ENCODE results near the gene OGT.
A peak's percentile ranks its signal among the peaks of the same experiment; 100 is the strongest.
"Not testable (repeated sequence)": the region's sequence is repeated elsewhere in the genome, so short reads cannot be mapped to it uniquely, and the experiment has no call there.

Gene OGT

GRCh38 chrX:71510161-71510560 is 22.7 kb upstream of the OGT start:
- TF ChIP-seq SPI1 (IDR thresholded peaks at IDR 0.05; ENCODE audit: low read depth, low read length) (0 out of 2 replicates have a peak, but pooled peaks have one; percentile 11), POU2F2 (IDR thresholded peaks at IDR 0.05; ENCODE audit: low read depth, low read length) (no peak), TAF1 (IDR thresholded peaks at IDR 0.05; ENCODE audit: low read depth, low read length) (no peak), POLR2AphosphoS5 (IDR thresholded peaks at IDR 0.05; ENCODE audit: low read depth, low read length) (no peak)
- FAIRE-seq (no peak), DNase-seq (ENCODE audit: insufficient read length, low spot score) (no peak)

GRCh38 chrX:71513731-71514130 is 19.2 kb upstream of the OGT start:
- DNase-seq (ENCODE audit: insufficient read length, low spot score): not testable (repeated sequence)
- peak; percentile 43 for FAIRE-seq

- FAIRE-seq (peak; percentile 86), DNase-seq (ENCODE audit: insufficient read length, low spot score) (no peak)
- TF ChIP-seq POU2F2 (IDR thresholded peaks at IDR 0.05; ENCODE audit: low read depth, low read length) (no peak), POLR2A (IDR thresholded peaks at IDR 0.05; ENCODE audit: low read depth, low read length) (no peak), SPI1 (IDR thresholded peaks at IDR 0.05; ENCODE audit: low read depth, low read length) (no peak), PAX5 (IDR thresholded peaks at IDR 0.05; ENCODE audit: insufficient read depth, low read length, severe bottlenecking) (no peak), TAF1 (IDR thresholded peaks at IDR 0.05; ENCODE audit: low read depth, low read length) (no peak), POLR2AphosphoS5 (IDR thresholded peaks at IDR 0.05; ENCODE audit: low read depth, low read length) (no peak)
These were observed 18.4 kb upstream of the OGT start for GRCh38 chrX:71514367-71515037.

GRCh38 chrX:71515038-71515396 is 17.9 kb upstream of the OGT start:
- TF ChIP-seq SPI1 (IDR thresholded peaks at IDR 0.05; ENCODE audit: low read depth, low read length): no peak
- FAIRE-seq: peak; percentile 63

GRCh38 chrX:71525316-71525715 is 7.6 kb upstream of the OGT start:
- TF ChIP-seq POU2F2 (IDR thresholded peaks at IDR 0.05; ENCODE audit: low read depth, low read length): no peak
- TF ChIP-seq POLR2AphosphoS5 (IDR thresholded peaks at IDR 0.05; ENCODE audit: low read depth, low read length): no peak
- TF ChIP-seq POLR2A (IDR thresholded peaks at IDR 0.05; ENCODE audit: low read depth, low read length): no peak
- TF ChIP-seq PAX5 (IDR thresholded peaks at IDR 0.05; ENCODE audit: insufficient read depth, low read length, severe bottlenecking): no peak
- TF ChIP-seq TAF1 (IDR thresholded peaks at IDR 0.05; ENCODE audit: low read depth, low read length): no peak
- no peak for TF ChIP-seq SPI1 (IDR thresholded peaks at IDR 0.05; ENCODE audit: low read depth, low read length)
- no peak for FAIRE-seq
- DNase-seq (ENCODE audit: insufficient read length, low spot score): no peak

More at GRCh38 chrX:71515038-71515396, 17.9 kb upstream of the OGT start:
- no peak for DNase-seq (ENCODE audit: insufficient read length, low spot score)

- FAIRE-seq (peak; percentile 95), DNase-seq (ENCODE audit: insufficient read length, low spot score) (no peak)
- no peak for TF ChIP-seq TAF1 (IDR thresholded peaks at IDR 0.05; ENCODE audit: low read depth, low read length)
- TF ChIP-seq POU2F2 (IDR thresholded peaks at IDR 0.05; ENCODE audit: low read depth, low read length): no peak
- TF ChIP-seq SPI1 (IDR thresholded peaks at IDR 0.05; ENCODE audit: low read depth, low read length): no peak
- TF ChIP-seq POLR2AphosphoS5 (IDR thresholded peaks at IDR 0.05; ENCODE audit: low read depth, low read length): no peak
- TF ChIP-seq PAX5 (IDR thresholded peaks at IDR 0.05; ENCODE audit: insufficient read depth, low read length, severe bottlenecking): no peak
- TF ChIP-seq POLR2A (IDR thresholded peaks at IDR 0.05; ENCODE audit: low read depth, low read length): no peak
These were observed 689 bp upstream of the OGT start for GRCh38 chrX:71532078-71532752.

- FAIRE-seq: no peak
- TF ChIP-seq SPI1 (IDR thresholded peaks at IDR 0.05; ENCODE audit: low read depth, low read length): no peak
- no peak for TF ChIP-seq TAF1 (IDR thresholded peaks at IDR 0.05; ENCODE audit: low read depth, low read length)
- no peak for TF ChIP-seq POLR2AphosphoS5 (IDR thresholded peaks at IDR 0.05; ENCODE audit: low read depth, low read length)
- no peak for TF ChIP-seq PAX5 (IDR thresholded peaks at IDR 0.05; ENCODE audit: insufficient read depth, low read length, severe bottlenecking)
- TF ChIP-seq POLR2A (IDR thresholded peaks at IDR 0.05; ENCODE audit: low read depth, low read length): no peak
- TF ChIP-seq POU2F2 (IDR thresholded peaks at IDR 0.05; ENCODE audit: low read depth, low read length): no peak
- no peak for DNase-seq (ENCODE audit: insufficient read length, low spot score)
These were observed 579 bp downstream of the OGT start for GRCh38 chrX:71533516-71533850.

GRCh38 chrX:71533851-71534561 is 1.1 kb downstream of the OGT start:
- no peak for TF ChIP-seq PAX5 (IDR thresholded peaks at IDR 0.05; ENCODE audit: insufficient read depth, low read length, severe bottlenecking)
- no peak for TF ChIP-seq POU2F2 (IDR thresholded peaks at IDR 0.05; ENCODE audit: low read depth, low read length)
- TF ChIP-seq POLR2AphosphoS5 (IDR thresholded peaks at IDR 0.05; ENCODE audit: low read depth, low read length): no peak; the same call in 1 of the 2 replicates
- no peak for TF ChIP-seq POLR2A (IDR thresholded peaks at IDR 0.05; ENCODE audit: low read depth, low read length)
- no peak for TF ChIP-seq TAF1 (IDR thresholded peaks at IDR 0.05; ENCODE audit: low read depth, low read length)
- no peak for TF ChIP-seq SPI1 (IDR thresholded peaks at IDR 0.05; ENCODE audit: low read depth, low read length)
- DNase-seq (ENCODE audit: insufficient read length, low spot score) (no peak), FAIRE-seq (peak; percentile 70)

- TF ChIP-seq TAF1 (IDR thresholded peaks at IDR 0.05; ENCODE audit: low read depth, low read length) (no peak), POU2F2 (IDR thresholded peaks at IDR 0.05; ENCODE audit: low read depth, low read length) (no peak), POLR2AphosphoS5 (IDR thresholded peaks at IDR 0.05; ENCODE audit: low read depth, low read length) (no peak), PAX5 (IDR thresholded peaks at IDR 0.05; ENCODE audit: insufficient read depth, low read length, severe bottlenecking) (no peak), POLR2A (IDR thresholded peaks at IDR 0.05; ENCODE audit: low read depth, low read length) (no peak), SPI1 (IDR thresholded peaks at IDR 0.05; ENCODE audit: low read depth, low read length) (no peak)
- no peak for FAIRE-seq
- no peak for DNase-seq (ENCODE audit: insufficient read length, low spot score)
These were observed 2.1 kb downstream of the OGT start for GRCh38 chrX:71534773-71535544.

Measured in GM12891 (cell line).